ENCODE measurements around the gene JUND. TPM values are rescaled to one million over a fixed set of nuclear protein-coding genes. Genes with fewer than 3 reads are reported as not detected.

The JUND gene
- polyA plus RNA-seq, 2 of the 4 experiments (the other 2 are of a cell fraction), result 65.1 to 68.9 TPM

DNA sequence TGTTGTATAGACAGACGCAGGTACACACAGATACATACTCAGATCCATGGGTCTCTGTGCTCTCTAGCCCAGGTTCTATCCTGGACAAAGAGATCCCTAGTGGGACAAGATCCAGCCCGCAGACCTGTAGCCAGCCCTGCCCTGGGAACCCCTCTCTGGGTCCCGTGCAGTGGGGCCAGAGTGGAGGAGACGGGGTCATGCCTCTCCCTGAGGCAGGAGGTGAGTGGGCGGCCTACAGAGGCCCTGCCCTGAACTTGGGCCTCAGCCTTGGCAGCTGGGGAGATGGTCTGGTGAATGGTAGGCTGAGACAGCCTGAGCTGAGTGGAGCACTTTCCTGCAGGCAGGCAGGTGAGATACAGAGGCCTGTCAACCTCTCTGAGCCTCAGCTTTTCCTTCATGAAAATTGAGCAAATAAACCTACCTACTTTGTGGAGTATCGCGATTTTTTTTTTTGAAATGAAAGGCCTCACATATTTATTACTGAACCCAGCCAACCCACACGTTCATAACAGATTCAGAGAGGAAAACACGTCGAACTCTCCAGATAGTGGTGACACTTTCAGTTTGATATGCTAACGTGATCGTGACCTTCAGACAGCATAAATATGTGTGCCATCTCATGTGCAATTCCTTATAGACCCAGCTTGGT, 3.4 kb upstream of the JUND start:
- H3K4me1 ChIP-seq, result peaks cover 15% of the 10 kb centered on the region
- no peak for ATAC-seq
- TF ChIP-seq EHF (CRISPR knock-in tag; IDR thresholded peaks at IDR 0.05) (no peak), TP53 (CRISPR knock-in tag; IDR thresholded peaks at IDR 0.05) (no peak), RFX5 (IDR thresholded peaks at IDR 0.05) (no peak), MAZ (IDR thresholded peaks at IDR 0.05; ENCODE audit: borderline replicate concordance, low read depth, low read length) (no peak), RCOR1 (IDR thresholded peaks at IDR 0.05; ENCODE audit: low read depth, low read length) (no peak), JUNB (IDR thresholded peaks at IDR 0.05) (no peak), NFE2L2 (conservative IDR thresholded peaks at IDR 0.05; ENCODE audit: low read length) (no peak), GATA3 (IDR thresholded peaks at IDR 0.05; ENCODE audit: borderline replicate concordance) (no peak), HEYL (CRISPR knock-in tag; IDR thresholded peaks at IDR 0.05) (no peak), CEBPB (IDR thresholded peaks at IDR 0.05) (no peak)
- TF ChIP-seq, protein P1, sequence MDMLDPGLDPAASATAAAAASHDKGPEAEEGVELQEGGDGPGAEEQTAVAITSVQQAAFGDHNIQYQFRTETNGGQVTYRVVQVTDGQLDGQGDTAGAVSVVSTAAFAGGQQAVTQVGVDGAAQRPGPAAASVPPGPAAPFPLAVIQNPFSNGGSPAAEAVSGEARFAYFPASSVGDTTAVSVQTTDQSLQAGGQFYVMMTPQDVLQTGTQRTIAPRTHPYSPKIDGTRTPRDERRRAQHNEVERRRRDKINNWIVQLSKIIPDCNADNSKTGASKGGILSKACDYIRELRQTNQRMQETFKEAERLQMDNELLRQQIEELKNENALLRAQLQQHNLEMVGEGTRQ (IDR thresholded peaks at IDR 0.05), result no peak
- TF ChIP-seq, protein P2, sequence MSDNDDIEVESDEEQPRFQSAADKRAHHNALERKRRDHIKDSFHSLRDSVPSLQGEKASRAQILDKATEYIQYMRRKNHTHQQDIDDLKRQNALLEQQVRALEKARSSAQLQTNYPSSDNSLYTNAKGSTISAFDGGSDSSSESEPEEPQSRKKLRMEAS (IDR thresholded peaks at IDR 0.05), result no peak
- TF ChIP-seq, protein P3, sequence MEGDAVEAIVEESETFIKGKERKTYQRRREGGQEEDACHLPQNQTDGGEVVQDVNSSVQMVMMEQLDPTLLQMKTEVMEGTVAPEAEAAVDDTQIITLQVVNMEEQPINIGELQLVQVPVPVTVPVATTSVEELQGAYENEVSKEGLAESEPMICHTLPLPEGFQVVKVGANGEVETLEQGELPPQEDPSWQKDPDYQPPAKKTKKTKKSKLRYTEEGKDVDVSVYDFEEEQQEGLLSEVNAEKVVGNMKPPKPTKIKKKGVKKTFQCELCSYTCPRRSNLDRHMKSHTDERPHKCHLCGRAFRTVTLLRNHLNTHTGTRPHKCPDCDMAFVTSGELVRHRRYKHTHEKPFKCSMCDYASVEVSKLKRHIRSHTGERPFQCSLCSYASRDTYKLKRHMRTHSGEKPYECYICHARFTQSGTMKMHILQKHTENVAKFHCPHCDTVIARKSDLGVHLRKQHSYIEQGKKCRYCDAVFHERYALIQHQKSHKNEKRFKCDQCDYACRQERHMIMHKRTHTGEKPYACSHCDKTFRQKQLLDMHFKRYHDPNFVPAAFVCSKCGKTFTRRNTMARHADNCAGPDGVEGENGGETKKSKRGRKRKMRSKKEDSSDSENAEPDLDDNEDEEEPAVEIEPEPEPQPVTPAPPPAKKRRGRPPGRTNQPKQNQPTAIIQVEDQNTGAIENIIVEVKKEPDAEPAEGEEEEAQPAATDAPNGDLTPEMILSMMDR (IDR thresholded peaks at IDR 0.05), result no peak
- no peak for DNase-seq (ENCODE audit: low read depth in 1 of 2, low spot score in 1 of 2)
- ChIA-PET CTCF (interaction anchor here (1.0 kb wide), 1 partner anchor 46 kb away, joined by 3 read pairs; no protein-coding TSS in a partner anchor), POLR2A (no interaction called here)
- WGBS (ENCODE audit: missing lambda C conversion rate), result 68% methylated on average over 8 of the region's 12 CpGs
- FAIRE-seq, result no peak
- no peak overlapping the region for H3K4me3 ChIP-seq
- no peaks in the 10 kb centered on the region for H3K9me3 ChIP-seq
- H3K4me2 ChIP-seq, result no peak overlapping the region
- H3K27ac ChIP-seq, result peak overlapping the region; percentile 42 to 69; a peak in 3 of 6 replicates

DNA sequence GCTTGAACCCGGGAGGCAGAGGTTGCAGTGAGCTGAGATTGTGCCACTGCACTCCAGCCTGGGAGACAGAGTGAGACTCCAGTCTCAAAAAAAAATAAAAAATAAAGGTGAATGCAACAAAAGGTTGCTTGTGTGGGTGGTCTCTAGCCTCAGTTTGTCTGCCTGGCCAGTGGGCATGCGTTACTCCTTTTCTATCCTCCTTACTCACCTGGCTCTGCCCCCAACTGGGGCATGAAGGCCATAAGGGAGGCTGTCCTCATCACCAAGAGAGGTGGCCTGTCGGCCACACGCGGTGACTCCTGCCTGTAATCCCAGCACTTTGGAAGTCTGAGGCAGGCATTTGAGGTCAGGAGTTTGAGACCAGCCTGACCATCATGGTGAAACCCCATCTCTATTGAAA, 1.9 kb upstream of the JUND start:
- Histone ChIP-seq H3K4me1 (peaks cover 18% of the 10 kb centered on the region), H3K9me3 (no peaks in the 10 kb centered on the region), H3K27ac (peak overlapping the region; percentile 96 to 97; a peak in 5 of 6 replicates), H3K4me2 (no peak overlapping the region), H3K4me3 (no peak overlapping the region)
- ATAC-seq (no peak), DNase-seq (ENCODE audit: low read depth in 1 of 2, low spot score in 1 of 2) (no peak), FAIRE-seq (no peak)
- ChIA-PET POLR2A (interaction anchor here (0.6 to 5.8 kb wide), 3 partner anchors 9 to 1691 kb away, joined by 3 to 235 read pairs (median 4); no protein-coding TSS in a partner anchor), CTCF (interaction anchor here (0.6 to 10.2 kb wide), 3 partner anchors 22 to 44 kb away, joined by 3 to 158 read pairs (median 3); no protein-coding TSS in a partner anchor)
- 98% methylated on average over 5 of the region's 5 CpGs for WGBS (ENCODE audit: missing lambda C conversion rate)
- TF ChIP-seq CBX2 (IDR thresholded peaks at IDR 0.05; ENCODE audit: borderline replicate concordance, low read depth) (no peak), TFCP2L1 (CRISPR knock-in tag; IDR thresholded peaks at IDR 0.05) (no peak), HEYL (CRISPR knock-in tag; IDR thresholded peaks at IDR 0.05) (no peak), ZFP36 (IDR thresholded peaks at IDR 0.05; ENCODE audit: borderline replicate concordance, partially characterized antibody) (no peak), CHD2 (IDR thresholded peaks at IDR 0.05; ENCODE audit: low read length, partially characterized antibody) (no peak), CHD4 (IDR thresholded peaks at IDR 0.05; ENCODE audit: borderline replicate concordance) (no peak), MAFK (IDR thresholded peaks at IDR 0.05; ENCODE audit: partially characterized antibody) (no peak), CEBPB (IDR thresholded peaks at IDR 0.05) (no peak), SMC3 (IDR thresholded peaks at IDR 0.05) (no peak), FOSL2 (IDR thresholded peaks at IDR 0.05) (no peak), FOSL2 (CRISPR knock-in tag; IDR thresholded peaks at IDR 0.05) (no peak)
- TF ChIP-seq, protein P4, sequence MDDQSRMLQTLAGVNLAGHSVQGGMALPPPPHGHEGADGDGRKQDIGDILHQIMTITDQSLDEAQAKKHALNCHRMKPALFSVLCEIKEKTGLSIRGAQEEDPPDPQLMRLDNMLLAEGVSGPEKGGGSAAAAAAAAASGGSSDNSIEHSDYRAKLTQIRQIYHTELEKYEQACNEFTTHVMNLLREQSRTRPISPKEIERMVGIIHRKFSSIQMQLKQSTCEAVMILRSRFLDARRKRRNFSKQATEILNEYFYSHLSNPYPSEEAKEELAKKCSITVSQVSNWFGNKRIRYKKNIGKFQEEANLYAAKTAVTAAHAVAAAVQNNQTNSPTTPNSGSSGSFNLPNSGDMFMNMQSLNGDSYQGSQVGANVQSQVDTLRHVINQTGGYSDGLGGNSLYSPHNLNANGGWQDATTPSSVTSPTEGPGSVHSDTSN (IDR thresholded peaks at IDR 0.05), result no peak
- TF ChIP-seq, protein P1 (IDR thresholded peaks at IDR 0.05), result no peak
- TF ChIP-seq, protein P5, sequence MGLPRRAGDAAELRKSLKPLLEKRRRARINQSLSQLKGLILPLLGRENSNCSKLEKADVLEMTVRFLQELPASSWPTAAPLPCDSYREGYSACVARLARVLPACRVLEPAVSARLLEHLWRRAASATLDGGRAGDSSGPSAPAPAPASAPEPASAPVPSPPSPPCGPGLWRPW (IDR thresholded peaks at IDR 0.05), result no peak
- TF ChIP-seq, protein P6, sequence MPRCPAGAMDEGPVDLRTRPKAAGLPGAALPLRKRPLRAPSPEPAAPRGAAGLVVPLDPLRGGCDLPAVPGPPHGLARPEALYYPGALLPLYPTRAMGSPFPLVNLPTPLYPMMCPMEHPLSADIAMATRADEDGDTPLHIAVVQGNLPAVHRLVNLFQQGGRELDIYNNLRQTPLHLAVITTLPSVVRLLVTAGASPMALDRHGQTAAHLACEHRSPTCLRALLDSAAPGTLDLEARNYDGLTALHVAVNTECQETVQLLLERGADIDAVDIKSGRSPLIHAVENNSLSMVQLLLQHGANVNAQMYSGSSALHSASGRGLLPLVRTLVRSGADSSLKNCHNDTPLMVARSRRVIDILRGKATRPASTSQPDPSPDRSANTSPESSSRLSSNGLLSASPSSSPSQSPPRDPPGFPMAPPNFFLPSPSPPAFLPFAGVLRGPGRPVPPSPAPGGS (IDR thresholded peaks at IDR 0.05), result no peak

Data from A549 (cell line).